HG02588 (cell line): Measurements from ENCODE around the gene KCND1.
A peak's percentile ranks its signal among the peaks of the same experiment; 100 is the strongest.

Experiments used
- ATAC-seq: cut with Tn5 transposase; IDR thresholded peaks from one replicate; pipeline ENCODE4 v1.9.1; 2021; ENCODE audit warnings: mild to moderate bottlenecking, moderate library complexity; ENCODE audit not compliant: unreplicated experiment

Gene KCND1

DNA sequence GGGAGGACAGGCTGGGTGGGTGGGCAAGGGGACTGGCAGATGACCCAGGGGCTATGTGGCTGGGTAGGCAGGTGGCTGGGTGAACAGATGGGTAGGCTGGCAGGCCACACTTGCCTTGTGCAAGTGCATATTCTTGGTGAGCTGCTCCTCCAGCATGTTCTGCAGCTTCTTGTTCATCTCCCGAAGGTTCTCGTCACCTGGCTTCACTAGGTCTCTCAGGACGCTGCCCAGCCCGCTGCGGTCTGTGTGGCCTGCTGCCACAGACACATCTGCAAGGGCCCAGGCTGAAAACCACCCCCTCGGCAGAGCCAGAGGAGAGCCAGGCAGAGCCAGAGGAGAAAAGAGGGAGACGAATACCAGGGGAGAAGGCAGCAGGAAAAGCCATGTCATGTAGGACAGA is 3.4 kb upstream of the KCND1 start:
- no peak for ATAC-seq

DNA sequence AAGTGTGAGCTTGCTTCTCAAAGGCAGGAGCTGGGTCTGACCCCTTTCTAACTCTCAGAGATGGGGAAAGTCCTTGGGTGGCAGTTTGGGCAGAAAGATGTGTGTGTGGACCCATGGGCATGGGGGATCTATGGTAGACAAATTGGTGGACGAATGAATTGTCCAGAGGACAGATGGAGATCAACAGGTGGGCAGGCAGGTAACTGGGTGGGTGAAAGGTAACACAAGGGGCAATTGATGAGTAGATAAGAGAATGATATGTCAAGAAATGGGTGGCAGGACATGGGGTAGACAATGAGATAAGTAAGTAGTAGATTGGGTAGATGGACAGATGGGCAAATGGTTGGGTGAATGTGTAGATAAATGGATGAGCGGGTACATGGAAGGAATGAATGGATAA is 2.9 kb upstream of the KCND1 start:
- no peak for ATAC-seq

DNA sequence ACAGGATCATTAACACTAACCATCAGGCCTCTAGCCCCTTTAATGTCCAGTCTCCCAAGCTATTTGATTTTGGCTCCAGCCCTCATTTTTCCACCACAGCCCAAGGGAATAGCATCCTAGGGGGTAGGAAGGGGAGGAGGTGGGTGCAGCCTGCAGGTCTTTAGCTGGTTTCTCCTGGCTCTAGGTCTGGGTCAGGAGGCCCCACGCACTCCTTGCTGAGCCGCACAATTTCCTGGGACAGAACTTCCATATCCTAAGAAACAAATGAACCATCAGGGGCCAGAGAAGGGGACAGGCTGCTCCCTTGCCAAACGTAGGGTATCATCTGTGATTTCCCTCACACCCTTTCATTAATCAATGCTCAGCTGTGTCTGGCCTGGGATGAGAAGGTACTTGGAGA is 2.4 kb upstream of the KCND1 start:
- no peak for ATAC-seq

DNA sequence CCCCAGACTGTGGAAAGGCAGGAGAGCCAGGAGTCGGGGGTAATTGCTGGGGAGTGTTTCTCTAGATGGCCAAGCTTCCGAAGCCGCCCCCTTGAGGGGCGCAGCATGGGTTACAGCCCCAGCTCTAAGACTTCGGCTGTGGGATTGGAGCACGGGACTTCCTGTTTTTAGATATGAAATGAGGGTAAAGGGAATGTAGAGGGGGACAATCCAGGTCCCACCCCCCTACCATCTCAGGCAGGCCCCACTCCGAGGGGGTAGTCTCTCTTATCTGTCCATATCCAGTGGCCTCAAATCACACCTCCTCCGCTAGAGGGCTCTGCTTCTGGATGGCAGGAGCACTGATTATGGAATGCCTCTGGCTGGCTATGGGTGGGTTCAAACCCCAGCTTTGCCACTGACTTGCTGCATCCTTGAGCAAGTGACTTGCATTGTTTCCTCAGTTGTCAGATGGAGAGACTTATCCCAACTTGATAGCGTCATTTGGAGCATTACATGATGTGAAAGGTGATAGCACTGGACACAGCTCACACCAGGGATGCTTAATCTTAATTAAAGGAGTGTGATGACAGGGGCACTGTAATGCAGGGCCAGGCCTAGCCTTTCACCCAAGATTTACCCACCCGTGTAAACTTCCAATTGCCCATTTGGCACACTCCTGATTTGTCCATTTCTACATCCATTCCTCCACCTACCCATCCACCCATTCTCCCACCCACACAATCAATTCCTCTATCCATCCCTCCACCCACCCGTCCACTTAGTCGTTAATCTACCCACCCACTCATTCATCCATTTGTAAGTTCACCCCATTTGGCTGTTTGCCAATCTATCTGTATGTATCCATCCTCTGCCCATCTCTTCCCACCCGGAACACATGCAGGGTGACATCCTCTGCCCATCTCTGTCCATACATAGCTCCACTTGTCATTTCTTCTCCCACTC is 848 bp upstream of the KCND1 start:
- ATAC-seq = no peak

DNA sequence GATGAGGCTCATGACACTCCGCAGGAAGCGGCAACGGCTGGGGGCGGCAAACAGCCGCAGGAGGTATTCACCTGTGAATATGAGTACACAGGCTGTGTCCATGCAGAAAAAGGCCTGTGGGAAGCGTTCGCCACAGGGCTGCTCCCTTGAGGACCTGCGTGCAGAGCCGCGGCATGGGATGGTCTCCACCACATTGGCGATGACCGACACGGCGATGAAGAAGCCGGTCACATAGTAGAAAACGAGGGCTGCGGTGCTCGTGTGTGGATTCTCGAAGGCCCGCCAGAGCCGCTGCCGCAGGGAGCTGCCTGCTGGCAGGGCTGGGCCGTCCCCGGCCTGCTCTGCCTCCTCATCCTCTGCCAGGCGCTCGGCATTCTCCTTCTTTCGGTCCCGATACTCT is 2.2 kb downstream of the KCND1 start:
- no peak for ATAC-seq

DNA sequence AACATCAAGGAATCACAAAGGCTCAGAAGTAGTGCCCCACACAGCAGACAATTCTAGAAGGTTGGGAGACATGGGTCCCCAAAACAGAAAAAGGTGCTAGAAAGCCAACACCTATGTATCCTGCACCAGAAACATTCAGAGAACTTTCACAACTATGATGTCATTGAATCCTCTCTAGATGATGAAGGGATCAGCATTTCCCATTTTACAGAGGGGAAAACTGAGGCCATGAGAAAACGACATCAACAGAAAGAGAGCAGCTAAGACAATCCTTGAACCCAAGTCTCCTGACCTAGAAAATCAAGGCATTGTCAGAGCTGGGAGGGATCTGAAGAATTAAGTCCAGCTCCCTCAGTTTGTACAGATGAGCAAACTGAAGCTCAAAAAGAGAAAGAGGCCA is 3.3 kb downstream of the KCND1 start:
- ATAC-seq = no peak

DNA sequence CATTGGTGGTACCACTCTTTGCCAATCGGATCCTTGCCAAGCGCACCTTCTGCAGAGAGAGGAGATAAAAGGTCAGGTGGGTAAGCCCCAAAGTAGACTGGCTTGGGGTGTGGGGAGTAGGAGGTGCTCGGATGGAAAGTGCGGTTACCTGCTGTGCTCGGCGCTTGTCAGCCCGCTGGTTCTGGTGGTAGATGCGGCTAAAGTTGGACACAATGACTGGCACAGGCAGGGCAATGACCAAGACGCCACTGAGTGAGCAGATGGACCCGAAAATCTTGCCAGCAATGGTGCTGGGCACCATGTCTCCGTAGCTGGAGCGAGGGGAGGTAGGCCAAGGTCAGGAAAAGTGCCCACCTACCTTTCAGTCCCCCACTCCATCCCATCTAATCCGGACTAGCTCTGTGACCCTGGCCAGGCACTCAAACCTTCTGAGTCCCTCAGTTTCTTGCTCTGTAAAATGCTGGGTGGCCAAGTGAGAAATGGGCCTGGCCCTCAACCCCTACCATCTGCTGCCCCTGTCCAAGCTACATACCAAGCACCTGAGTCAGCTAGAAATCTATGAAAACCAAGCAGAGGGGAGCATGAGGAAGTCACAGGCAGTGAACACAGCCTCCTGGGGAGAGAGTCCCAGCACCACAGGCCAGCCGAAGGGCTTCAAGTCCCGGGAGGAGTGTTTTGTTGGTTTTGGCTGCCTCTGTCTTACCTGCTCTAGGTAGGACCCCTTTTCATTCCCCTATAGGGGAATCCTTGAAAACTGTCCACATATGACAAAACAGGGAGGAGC is 4.7 kb downstream of the KCND1 start:
- no peak for ATAC-seq

DNA sequence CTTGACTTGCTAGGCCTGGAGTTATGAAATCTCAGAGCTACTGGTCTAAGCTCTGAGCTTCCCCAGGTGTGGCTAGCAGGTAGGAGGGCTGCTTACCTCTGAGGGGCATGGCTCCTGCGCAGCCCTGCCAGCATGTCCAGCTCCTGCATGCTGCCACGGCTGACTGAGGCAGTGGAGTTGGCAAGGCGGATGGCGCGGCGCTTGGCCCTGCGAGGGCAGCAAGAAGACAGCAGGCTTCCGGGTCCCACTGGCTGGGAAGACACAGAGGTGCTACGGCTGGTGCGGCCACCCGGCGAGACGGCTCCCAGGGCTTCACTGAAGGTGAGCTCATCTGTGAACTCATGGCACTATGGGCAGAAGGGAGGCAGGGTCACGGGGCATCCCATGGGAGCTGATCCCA is 5.7 kb downstream of the KCND1 start:
- no peak for ATAC-seq

DNA sequence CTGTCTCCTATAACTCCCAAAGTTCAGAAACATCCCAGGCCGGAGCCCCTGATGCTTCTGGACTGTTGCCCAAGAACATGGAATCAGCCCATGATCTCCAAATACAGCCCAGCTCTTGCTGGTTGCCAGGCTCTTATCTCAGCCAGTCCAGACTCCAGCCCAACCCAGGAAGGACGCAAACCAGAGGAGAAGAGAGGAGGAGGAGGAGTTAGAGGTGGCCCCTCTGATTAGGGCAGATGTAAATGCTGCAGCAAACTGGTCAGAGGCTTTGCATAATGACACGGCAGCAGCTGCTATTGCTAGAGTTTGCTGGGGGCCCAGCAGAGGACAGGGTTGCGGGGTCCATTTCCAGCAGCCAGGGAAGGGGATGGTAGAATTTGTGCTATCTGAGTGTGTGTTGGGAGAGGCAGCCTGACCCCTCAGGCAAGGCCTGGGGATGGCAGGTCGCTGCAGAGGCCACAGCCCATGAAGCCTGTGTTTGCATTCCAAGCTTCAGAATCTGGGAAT is 10.0 kb downstream of the KCND1 start:
- ATAC-seq = no peak

DNA sequence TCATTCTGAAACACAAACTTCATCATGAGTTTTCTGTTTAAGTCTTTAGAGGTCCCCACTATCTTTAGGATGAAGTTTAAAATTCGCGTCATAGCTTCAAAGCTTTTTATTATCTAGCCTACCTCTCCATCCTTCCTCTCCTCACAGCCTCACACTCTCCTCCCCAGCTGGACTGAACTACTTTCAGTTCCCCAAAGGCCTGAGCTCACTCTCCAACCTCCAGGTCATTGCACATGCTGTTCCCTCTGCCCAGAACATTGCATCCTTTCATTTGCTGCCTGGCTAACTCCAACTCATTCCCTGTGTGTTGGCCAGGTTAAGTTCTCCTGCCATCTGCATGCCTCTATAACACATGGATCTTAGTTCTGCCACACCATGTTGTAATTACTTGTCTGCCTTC is 11.4 kb downstream of the KCND1 start:
- ATAC-seq = no peak

DNA sequence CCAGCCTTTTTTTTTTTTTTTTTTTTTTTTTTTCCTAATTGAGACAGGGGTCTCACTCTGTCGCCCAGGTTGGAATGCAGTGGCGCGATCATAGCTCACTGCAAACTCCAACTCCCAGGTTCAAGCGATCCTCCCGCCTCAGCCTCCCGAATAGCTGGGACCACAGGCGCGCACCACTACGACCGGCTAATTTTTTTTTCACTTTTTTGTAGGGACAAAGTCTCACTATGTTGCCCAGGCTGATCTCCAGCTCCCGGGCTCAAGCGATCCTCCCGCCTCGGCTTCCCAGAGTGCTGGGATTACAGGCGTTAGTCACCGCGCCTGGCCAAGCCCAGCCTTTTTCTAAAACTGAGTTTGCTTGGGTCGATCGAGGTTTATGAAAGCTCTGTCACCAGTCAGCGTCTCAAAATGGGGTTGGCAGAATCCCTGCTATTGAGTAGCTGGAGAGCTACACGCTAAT is 13.0 kb downstream of the KCND1 start:
- ATAC-seq = no peak

DNA sequence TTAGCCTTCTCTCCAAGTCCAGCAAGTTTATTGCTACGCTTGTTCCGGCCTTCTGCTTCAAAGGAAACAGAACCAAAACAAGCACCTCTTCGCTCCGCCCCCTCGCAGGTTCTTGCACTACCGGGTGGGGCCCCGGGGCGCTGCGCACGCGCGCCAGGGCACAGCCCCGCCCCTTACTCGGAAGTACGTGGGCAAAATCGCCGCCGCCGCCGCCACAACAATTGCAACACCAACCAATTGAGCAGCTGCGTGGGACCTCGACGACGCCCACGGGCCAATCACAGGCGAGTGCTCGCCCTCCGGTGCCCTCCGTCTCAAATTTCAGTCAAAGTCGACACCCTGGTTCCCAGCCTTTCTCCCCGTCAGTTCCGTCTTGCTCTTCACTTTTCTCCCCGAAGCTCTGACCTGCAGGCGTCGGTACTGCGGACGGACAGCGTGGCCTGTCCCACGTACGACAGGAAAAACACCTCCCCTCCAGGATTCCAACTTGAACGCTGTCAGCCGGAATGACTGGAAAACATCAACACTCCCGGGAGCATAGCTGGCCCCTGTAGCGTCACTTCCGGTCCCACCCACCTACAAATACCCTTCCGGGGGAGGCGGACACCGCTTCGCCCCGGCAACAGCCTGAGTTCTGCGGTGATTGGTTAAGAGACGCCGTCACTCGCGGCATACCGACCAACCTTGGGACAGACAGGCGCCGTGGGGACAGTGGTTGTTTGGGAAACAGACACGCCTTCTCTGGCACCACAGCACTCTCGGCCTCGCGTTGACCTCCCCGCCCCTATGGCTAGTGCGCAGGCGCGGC is 13.6 kb downstream of the KCND1 start:
- peak; percentile 77 for ATAC-seq

DNA sequence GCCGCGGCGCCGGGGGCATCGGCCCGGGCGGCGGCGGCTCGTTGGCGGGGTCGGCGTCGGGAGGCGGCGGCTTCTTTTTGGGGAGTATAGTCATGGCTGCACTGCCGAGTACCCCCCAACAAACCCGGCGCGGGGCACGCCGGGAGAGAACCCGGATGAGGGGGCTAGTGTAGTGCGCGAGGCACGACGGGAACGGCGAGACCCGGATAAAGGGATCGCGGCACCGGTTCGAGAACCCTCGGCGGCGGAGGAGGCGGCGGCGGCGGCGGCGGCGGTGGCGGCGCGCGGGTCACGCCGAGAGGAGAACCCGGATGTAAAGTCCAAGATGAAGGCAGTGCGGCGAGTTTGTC is 14.2 kb downstream of the KCND1 start, which contains the start of gene OTUD5:
OTUD5 (minus strand) TSS at position 131 of the 350 bp plus-strand sequence; CDS start at position 94, 37 bp downstream.
- ATAC-seq = peak; percentile 36

DNA sequence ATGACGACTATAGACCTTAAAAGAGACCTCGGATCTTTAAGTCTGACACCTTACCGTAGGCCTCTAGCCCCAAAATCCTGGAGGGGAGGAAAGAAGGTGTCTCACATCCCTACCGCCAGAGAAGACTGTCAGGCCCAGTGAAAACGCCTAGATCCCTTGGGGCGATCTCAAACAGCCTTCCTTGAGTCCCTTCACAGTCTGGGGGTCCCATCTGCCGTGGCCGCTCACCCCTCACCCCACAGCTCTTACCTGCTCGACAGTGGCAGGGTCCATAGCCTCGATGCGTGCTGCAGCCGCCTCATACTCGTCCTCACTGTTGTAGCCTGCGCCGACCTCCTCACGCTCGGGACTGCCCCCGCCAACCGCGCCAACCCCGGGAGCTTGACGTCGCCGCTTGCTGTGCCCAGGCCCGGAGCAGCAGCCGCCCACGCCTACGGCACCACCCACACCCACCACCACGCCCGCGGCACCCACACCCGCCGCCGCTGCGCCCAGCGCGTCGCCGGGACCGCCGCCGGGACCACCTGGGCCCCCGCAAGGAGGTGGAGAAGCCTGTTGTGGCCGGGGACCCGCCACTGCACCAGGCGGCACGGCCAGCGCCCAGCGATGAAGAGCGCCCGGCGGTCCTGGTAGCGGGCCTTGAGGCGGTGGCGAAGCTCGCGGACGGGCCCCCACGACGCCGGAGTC is 14.8 kb downstream of the KCND1 start:
- no peak for ATAC-seq

DNA sequence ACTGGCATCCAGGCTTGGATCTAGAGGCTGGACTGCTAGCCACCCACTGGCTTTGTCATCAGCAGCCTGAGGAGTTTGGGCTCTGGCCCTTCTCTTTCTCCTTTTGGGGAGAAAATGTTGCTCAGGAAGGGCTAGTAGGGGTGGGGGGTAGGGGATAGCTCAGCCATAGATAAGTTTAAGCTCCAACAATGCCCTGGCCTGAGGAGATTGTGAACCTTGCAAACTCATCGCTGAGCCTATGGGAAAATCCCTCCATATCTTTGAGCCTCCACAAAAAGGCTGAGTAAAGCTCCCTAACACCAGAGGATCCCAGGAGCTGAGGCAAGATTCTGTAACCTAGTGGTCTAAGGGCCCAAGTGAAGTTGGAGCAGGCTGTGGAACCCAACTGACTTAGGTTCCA is 23.1 kb downstream of the KCND1 start:
- no peak for ATAC-seq

DNA sequence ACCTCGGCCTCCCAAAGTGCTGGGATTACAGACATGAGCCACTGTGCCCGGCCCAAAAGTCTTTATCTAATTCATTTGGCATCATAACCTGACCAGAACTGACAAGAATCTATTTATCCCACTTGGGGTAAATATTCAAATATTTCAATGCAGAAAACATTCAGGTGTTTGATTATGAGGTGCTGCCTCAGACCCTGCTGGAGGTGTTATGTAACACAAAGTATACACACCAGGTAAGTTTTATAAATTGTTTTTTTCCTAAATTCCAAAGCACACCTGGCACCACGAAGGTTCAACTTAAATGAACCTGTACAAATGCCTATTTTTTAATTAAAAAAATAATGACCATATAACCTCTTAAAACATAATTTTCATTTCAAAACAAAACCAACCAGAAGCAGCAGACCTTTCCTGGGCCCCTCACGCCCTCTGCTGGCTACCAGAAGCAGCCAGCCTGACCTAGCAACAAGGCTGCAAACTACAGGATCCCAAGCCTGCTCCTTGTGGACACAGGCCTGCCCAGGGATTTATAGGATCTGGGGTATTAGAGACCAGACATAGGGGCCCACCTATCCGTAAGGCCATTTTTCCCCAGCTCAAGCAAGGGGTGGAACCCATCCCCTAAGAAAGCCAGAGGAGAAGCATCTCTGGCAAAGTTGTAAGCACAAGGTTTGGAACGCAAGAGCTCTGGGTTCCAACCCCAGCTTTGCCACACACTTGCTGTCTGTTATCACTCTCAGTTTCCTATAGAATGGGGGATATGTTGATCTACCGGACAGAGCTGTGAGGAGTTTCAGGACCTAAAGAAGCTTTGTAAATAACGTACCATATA is 25.9 kb downstream of the KCND1 start:
- no peak for ATAC-seq

DNA sequence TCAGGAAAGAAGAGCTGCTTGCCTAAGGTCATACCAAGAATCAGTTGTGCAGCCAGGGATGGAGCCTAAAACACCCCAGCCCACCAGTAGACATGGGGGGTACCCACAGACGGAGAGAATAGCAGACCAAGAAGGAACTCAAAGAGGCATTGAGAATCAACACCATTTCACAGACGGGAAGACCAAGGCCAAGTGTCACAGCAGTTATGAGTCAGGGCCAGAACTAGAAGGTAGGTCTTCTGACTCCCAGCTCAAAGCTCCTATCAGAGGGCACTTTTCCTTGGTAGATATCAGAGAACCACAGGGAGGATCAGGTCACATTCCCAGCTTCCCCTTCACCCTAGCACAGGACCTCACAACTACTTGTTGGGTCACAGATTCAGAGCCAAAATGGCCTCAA is 28.7 kb downstream of the KCND1 start:
- ATAC-seq = no peak

DNA sequence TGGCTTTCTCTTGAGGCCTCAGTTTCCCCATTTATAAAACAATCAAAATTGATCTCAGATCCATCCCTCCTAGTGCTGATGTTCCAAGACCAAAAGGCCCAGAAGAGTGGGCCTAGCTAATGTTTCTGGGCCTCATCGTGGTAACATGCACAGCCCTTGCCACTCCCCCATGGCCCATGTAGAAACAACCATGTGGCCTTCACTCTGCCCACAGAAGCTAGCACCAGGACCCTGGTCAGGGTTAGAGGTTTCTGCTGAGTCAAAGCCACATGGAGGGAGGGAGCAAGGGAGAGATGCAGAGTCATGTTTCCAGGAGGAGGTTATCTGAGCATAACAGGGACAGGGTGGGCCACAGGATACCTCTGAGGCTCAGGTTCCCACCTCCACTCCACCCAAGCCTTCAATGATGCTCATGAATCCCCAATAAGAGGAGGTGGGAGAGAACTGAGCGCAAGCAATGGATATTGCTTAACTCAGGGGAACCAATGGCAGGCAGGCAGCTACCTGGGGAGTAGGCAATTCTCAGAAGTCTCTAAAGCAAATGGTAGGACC is 31.2 kb downstream of the KCND1 start:
- no peak for ATAC-seq

DNA sequence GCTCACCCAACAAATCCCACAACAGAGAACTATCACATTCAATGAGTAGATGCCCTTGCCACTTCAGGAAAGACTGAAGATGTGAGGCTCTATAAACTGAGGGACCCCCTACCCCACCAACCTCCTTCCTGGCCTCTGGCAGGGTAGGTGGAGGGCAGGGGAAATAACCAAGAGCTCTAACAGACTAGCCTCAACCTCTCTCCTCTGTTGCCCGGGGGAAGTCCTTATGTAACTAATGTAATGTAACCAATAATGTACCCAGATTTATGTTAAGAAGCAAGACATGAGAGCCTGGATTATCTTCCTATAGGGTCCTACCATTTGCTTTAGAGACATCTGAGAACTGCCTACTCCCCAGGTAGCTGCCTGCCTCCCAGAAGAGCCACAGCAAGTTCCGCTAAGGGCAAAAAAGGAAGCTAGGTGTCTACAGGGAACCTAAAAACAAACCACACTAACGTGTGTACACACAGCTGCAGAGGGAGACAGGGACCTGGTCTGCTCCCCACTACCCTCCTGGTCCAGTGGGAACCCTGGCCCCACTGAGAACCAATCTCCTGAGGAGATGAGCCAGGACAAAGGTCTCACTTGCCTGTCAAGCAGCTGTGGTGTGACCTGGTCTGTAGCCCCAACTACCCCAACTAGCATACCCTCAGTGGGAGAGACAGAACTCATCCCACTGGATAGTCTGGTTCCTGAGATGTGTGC is 32.0 kb downstream of the KCND1 start:
- no peak for ATAC-seq
